ENCODE results near the gene NMD3. TPM values are rescaled to one million over a fixed set of nuclear protein-coding genes. Genes with fewer than 3 reads are reported as not detected.

NMD3 gene
- total RNA-seq, 2 donors from 2014 or later = 33.5 to 45.5 TPM

- intact Hi-C loops (cut with DNase I) = no loop called here
- H3K9me3 ChIP-seq = no peaks in the 10 kb centered on the region
- H3K4me3 ChIP-seq = no peak overlapping the region
- H3K27ac ChIP-seq = no peak overlapping the region
- no peak overlapping the region for H3K9ac ChIP-seq (ENCODE audit: low read depth in 2 of 2, low read length in 2 of 2)
- no peaks in the 10 kb centered on the region for H3K27me3 ChIP-seq
- TF ChIP-seq CTCF (IDR thresholded peaks at IDR 0.05) = no peak
- H3K36me3 ChIP-seq = no peaks in the 10 kb centered on the region
- no peak for DNase-seq
- H3K4me1 ChIP-seq = no peaks in the 10 kb centered on the region
These were observed 49.9 kb downstream of the NMD3 start for GRCh38 chr3:161270991-161271390.

- DNase-seq = no peak
- intact Hi-C loops (cut with DNase I) = loop anchor here (2.0 kb wide), 1 partner anchor 151 kb away; no protein-coding TSS in a partner anchor
- no peak overlapping the region for H3K4me3 ChIP-seq
- no peaks in the 10 kb centered on the region for H3K27me3 ChIP-seq
- TF ChIP-seq CTCF (IDR thresholded peaks at IDR 0.05) = no peak
- no peak overlapping the region for H3K9ac ChIP-seq (ENCODE audit: low read depth in 2 of 2, low read length in 2 of 2)
- H3K36me3 ChIP-seq = no peaks in the 10 kb centered on the region
- no peak overlapping the region for H3K27ac ChIP-seq
- no peaks in the 10 kb centered on the region for H3K4me1 ChIP-seq
- no peaks in the 10 kb centered on the region for H3K9me3 ChIP-seq
These were observed 50.5 kb downstream of the NMD3 start for GRCh38 chr3:161271646-161272045.

- Histone ChIP-seq H3K4me3 (no peak overlapping the region), H3K9ac (ENCODE audit: low read depth in 2 of 2, low read length in 2 of 2) (no peak overlapping the region), H3K9me3 (no peaks in the 10 kb centered on the region), H3K27me3 (no peaks in the 10 kb centered on the region), H3K36me3 (no peaks in the 10 kb centered on the region), H3K27ac (no peak overlapping the region), H3K4me1 (no peaks in the 10 kb centered on the region)
- no peak for TF ChIP-seq CTCF (IDR thresholded peaks at IDR 0.05)
- no peak for DNase-seq
- intact Hi-C loops (cut with DNase I) = loop anchor here (2.0 kb wide), 1 partner anchor 150 kb away; no protein-coding TSS in a partner anchor
These were observed 51.4 kb downstream of the NMD3 start for GRCh38 chr3:161272524-161272923.

- Histone ChIP-seq H3K27ac (no peak overlapping the region), H3K27me3 (no peaks in the 10 kb centered on the region), H3K9me3 (no peaks in the 10 kb centered on the region), H3K4me3 (no peak overlapping the region), H3K9ac (ENCODE audit: low read depth in 2 of 2, low read length in 2 of 2) (no peak overlapping the region), H3K36me3 (no peaks in the 10 kb centered on the region), H3K4me1 (no peaks in the 10 kb centered on the region)
- TF ChIP-seq CTCF (IDR thresholded peaks at IDR 0.05) = peak; percentile 52
- intact Hi-C loops (cut with DNase I) = loop anchor here (2.0 kb wide), 1 partner anchor 149 kb away; no protein-coding TSS in a partner anchor
- peak; percentile 29 for DNase-seq
These were observed 52.6 kb downstream of the NMD3 start for GRCh38 chr3:161273589-161274218.

GRCh38 chr3:161274691-161275298 lies 53.7 kb downstream of the NMD3 start:
- no peaks in the 10 kb centered on the region for H3K9me3 ChIP-seq
- H3K36me3 ChIP-seq = no peaks in the 10 kb centered on the region
- H3K27me3 ChIP-seq = no peaks in the 10 kb centered on the region
- H3K4me1 ChIP-seq = no peaks in the 10 kb centered on the region
- intact Hi-C loops (cut with DNase I) = no loop called here
- peak; percentile 42 for TF ChIP-seq CTCF (IDR thresholded peaks at IDR 0.05)
- H3K27ac ChIP-seq = no peak overlapping the region
- no peak overlapping the region for H3K9ac ChIP-seq (ENCODE audit: low read depth in 2 of 2, low read length in 2 of 2)
- no peak overlapping the region for H3K4me3 ChIP-seq
- peak; percentile 34 for DNase-seq
